HepG2 (cell line): ENCODE measurements around the gene NAV2. TPM values are rescaled to one million over a fixed set of nuclear protein-coding genes. Genes with fewer than 3 reads are reported as not detected.

Source experiments
- ATAC-seq: fragments of 200-7000 bp; cut with Tn5 transposase; 3 replicates; pipeline ENCODE4 v1.9.1; 2020; ENCODE audit warnings: mild to moderate bottlenecking, moderate library complexity
- BruUV-seq: library from RNA; stranded (reverse); fragments of 400-500 nt; replicated peaks from 2 replicates; lab custom pipeline; 2021; lab: Mats Ljungman, UMichigan
- CTCF ChIA-PET: fragments of 300-600 bp; formaldehyde crosslinking; extraction: SDS; loops from one replicate; lab custom pipeline; 2021; ENCODE audit warnings: low total read pairs, inconsistent platforms, low intra/inter-chr PET ratio; lab: Yijun Ruan, JAX
- POLR2A ChIA-PET: fragments of 350-600 bp; sonication (Branson Sonifier 250); formaldehyde crosslinking; loops from one replicate; lab custom pipeline; 2020; ENCODE audit warnings: antibody characterized with exemption, inconsistent platforms; lab: Yijun Ruan, JAX
- DNase-seq: peaks from one replicate; pipeline ENCODE4 v3.0.0-alpha.2; 2015; ENCODE audit warnings: low spot score
- FAIRE-seq: peaks from 3 replicates; lab custom pipeline; 2011; peaks lifted over from hg19 to GRCh38; lab: Jason Lieb, UNC
- H2AFZ ChIP-seq: one replicate; pipeline ENCODE4 v1.6.1; 2011; ENCODE audit warnings: low read length, inconsistent platforms
- H3K27ac ChIP-seq: fragments of 300-600 bp; 3 replicates; pipeline ENCODE4 v1.8.0; 2011; ENCODE audit warnings: mixed run types, mild to moderate bottlenecking, mixed read lengths, low read length, inconsistent platforms; ENCODE audit not compliant: insufficient read depth; ENCODE audit errors: extremely low read length
- H3K27me3 ChIP-seq, 2 experiments: fragments of 200-600 bp in 1 of 2; 2 replicates in 1 of 2; 3 replicates in 1 of 2; pipeline versions ENCODE4 v1.6.0 to v1.8.0; 2011; ENCODE audit warnings: low read length in 2 of 2, mild to moderate bottlenecking in 2 of 2, moderate library complexity in 2 of 2, inconsistent platforms in 1 of 2; ENCODE audit not compliant: insufficient read depth in 2 of 2, control insufficient read depth in 1 of 2
- H3K36me3 ChIP-seq, 2 experiments: fragments of 200-600 bp in 1 of 2; replicated peaks in 1 of 2; 2 replicates in 1 of 2; 3 replicates in 1 of 2; pipeline versions ENCODE4 v1.5.1 to v1.8.0; 2011; ENCODE audit warnings: low read length in 2 of 2, inconsistent platforms in 1 of 2; ENCODE audit not compliant: insufficient read depth in 2 of 2, control insufficient read depth in 1 of 2
- H3K4me1 ChIP-seq: 2 replicates; pipeline ENCODE4 v1.5.1; 2012; ENCODE audit warnings: low read length, inconsistent platforms; ENCODE audit not compliant: insufficient read depth
- H3K4me2 ChIP-seq: 2 replicates; pipeline ENCODE4 v1.6.0; 2011; ENCODE audit warnings: low read depth, low read length, inconsistent platforms
- H3K4me3 ChIP-seq, 3 experiments: fragments of 200-600 bp in 1 of 3; sonication (generic), shearing (Covaris generic) in 1 of 3; replicated peaks in 1 of 3; 2 replicates each; pipeline ENCODE4 v1.5.1; 2011 to 2016; ENCODE audit warnings: low read length in 3 of 3, inconsistent platforms in 2 of 3, low read depth in 2 of 3, mild to moderate bottlenecking in 2 of 3, control low read depth in 1 of 3, mixed read lengths in 1 of 3; ENCODE audit not compliant: insufficient read depth in 1 of 3
- H3K79me2 ChIP-seq: one replicate; pipeline ENCODE4 v1.6.1; 2011; ENCODE audit warnings: low read length, inconsistent platforms; ENCODE audit not compliant: insufficient read depth
- H3K9ac ChIP-seq: 2 replicates; pipeline ENCODE4 v1.6.0; 2011; ENCODE audit warnings: mild to moderate bottlenecking, low read depth, low read length, inconsistent platforms; ENCODE audit not compliant: insufficient read depth
- H3K9me3 ChIP-seq: 2 replicates; pipeline ENCODE4 v1.5.1; 2012; ENCODE audit warnings: mild to moderate bottlenecking, low read length
- H4K20me1 ChIP-seq: 2 replicates; pipeline ENCODE4 v1.6.0; 2011; ENCODE audit warnings: inconsistent platforms, mild to moderate bottlenecking, low read length, moderate library complexity; ENCODE audit not compliant: insufficient read depth
- ETV6 ChIP-seq: sonication (generic); formaldehyde crosslinking; conservative IDR thresholded peaks from 2 replicates; pipeline ENCODE4 v1.4.0; 2020; ENCODE audit warnings: missing genetic modification reagents
- HNF4A ChIP-seq: sonication (generic); formaldehyde crosslinking; IDR thresholded peaks from 2 replicates; pipeline ENCODE4 v1.4.0; 2020; ENCODE audit warnings: missing genetic modification reagents
- HNRNPL ChIP-seq: fragments of 200-400 bp; formaldehyde crosslinking; IDR thresholded peaks from 2 replicates; pipeline ENCODE4 v1.6.1; 2017; ENCODE audit warnings: mild to moderate bottlenecking, low read depth, low read length
- ISX ChIP-seq: sonication (generic); formaldehyde crosslinking; conservative IDR thresholded peaks from 2 replicates; pipeline ENCODE4 v1.5.0; 2020; ENCODE audit warnings: missing genetic modification reagents
- KDM5A ChIP-seq: fragments of 200-600 bp; sonication (generic); IDR thresholded peaks from 2 replicates; pipeline ENCODE4 v1.7.0; 2018; ENCODE audit warnings: antibody characterized with exemption, mild to moderate bottlenecking, low read length, borderline replicate concordance
- TBX3 ChIP-seq: fragments of 450-650 bp; IDR thresholded peaks from 2 replicates; pipeline ENCODE4 v1.6.1; 2017; ENCODE audit warnings: antibody characterized with exemption, mild to moderate bottlenecking, inconsistent platforms, borderline replicate concordance
- TRAFD1 ChIP-seq: sonication (generic); formaldehyde crosslinking; IDR thresholded peaks from 2 replicates; pipeline ENCODE4 v1.5.1; 2020; ENCODE audit warnings: missing genetic modification reagents, mild to moderate bottlenecking, borderline replicate concordance
- ZBTB40 ChIP-seq, 2 experiments: fragments of 450-650 bp in 1 of 2; sonication (generic) in 1 of 2; formaldehyde crosslinking in 1 of 2; IDR thresholded peaks; 2 replicates each; pipeline versions ENCODE4 v1.6.1 to v1.8.0; 2016 to 2022; ENCODE audit warnings: antibody characterized with exemption in 1 of 2, mild to moderate bottlenecking in 1 of 2, missing genetic modification reagents in 1 of 2
- ZEB1 ChIP-seq: IDR thresholded peaks from 2 replicates; pipeline ENCODE4 v1.6.1; 2012; ENCODE audit warnings: mild to moderate bottlenecking, low read depth, inconsistent platforms; ENCODE audit not compliant: insufficient replicate concordance
- ZNF788 ChIP-seq: sonication (generic); formaldehyde crosslinking; IDR thresholded peaks from 2 replicates; pipeline ENCODE4 v1.5.0; 2020; ENCODE audit warnings: mild to moderate bottlenecking, missing genetic modification reagents, borderline replicate concordance
- WGBS: methylation state at CpG from one replicate; pipeline ENCODE4 v1.1.6; 2017; ENCODE audit warnings: low lambda C conversion rate; 5-methylcytosine and 5-hydroxymethylcytosine counted together
- in situ Hi-C: cut with HindIII; loops from 2 replicates; pipeline ENCODE4 v1.10.0; 2017; ENCODE audit warnings: low pct_unique_long_range_greater_than_20kb; ENCODE audit not compliant: extremely low pct_ligation_motif_present
- intact Hi-C: fragments of 100-400 bp; cut with micrococcal nuclease; formaldehyde crosslinking; loops from one replicate; pipeline ENCODE4 v1.10.0; 2022; ENCODE audit not compliant: unreplicated experiment
- polyA plus RNA-seq, 8 experiments: library from polyadenylated mRNA; depleted of rRNA in 3 of 8; stranded (reverse) in 7 of 8; unstranded in 1 of 8; fragments of >200 nt; fragmentation: Illumina TruSeq in 4 of 8; extraction: Trizol in 4 of 8; gene quantifications; 2 replicates each; pipeline versions ENCODE4 v1.2.1 to v1.2.3, GENCODE V29; 2011 to 2016; ENCODE audit warnings: low read depth in 4 of 8, missing spikeins in 1 of 8, mixed read lengths in 1 of 8; ENCODE audit not compliant: insufficient read depth in 1 of 8
- total RNA-seq, 5 experiments: library from RNA; depleted of rRNA; stranded (reverse); fragments of >200 nt; fragmentation: Illumina TruSeq; extraction: Trizol; gene quantifications; 2 replicates each; pipeline ENCODE4 v1.2.3, GENCODE V29; 2016; ENCODE audit warnings: low read depth in 1 of 5

Gene NAV2
- total and polyA plus RNA-seq, 2 of the 13 experiments (the other 11 are each of a cell fraction or from before 2014, with no cell fraction given), result 9.3 to 34.6 TPM

- no peak overlapping the region for H2AFZ ChIP-seq
- intact Hi-C loops (no loop called here), in situ Hi-C loops (no loop called here)
- H4K20me1 ChIP-seq, result no peaks in the 10 kb centered on the region
- no peaks in the 10 kb centered on the region for H3K79me2 ChIP-seq
- peaks cover 19 to 50% of the 10 kb centered on the region in 2 experiments for H3K36me3 ChIP-seq
- no peak overlapping the region for H3K4me3 ChIP-seq
- no peak for DNase-seq
- FAIRE-seq, result no peak
- no peak overlapping the region for H3K4me2 ChIP-seq
- BruUV-seq, result no TSS peak
- H3K9me3 ChIP-seq, result no peaks in the 10 kb centered on the region
- no peak overlapping the region for H3K27ac ChIP-seq
- peaks cover 15% of the 10 kb centered on the region for H3K4me1 ChIP-seq
- ATAC-seq, result no peak
- H3K27me3 ChIP-seq, result no peaks in the 10 kb centered on the region
- TF ChIP-seq ZBTB40 (IDR thresholded peaks at IDR 0.05) (no peak), ZBTB40 (CRISPR knock-in tag; IDR thresholded peaks at IDR 0.05) (no peak), ZNF788 (no peak), HNF4A (CRISPR knock-in tag) (no peak), ISX (CRISPR knock-in tag) (no peak), TRAFD1 (CRISPR knock-in tag) (no peak), KDM5A (no peak), ETV6 (CRISPR knock-in tag) (no peak), HNRNPL (no peak), ZEB1 (no peak), TBX3 (no peak)
- CTCF ChIA-PET, result no interaction called here
- 90% methylated on average over 2 of the region's 2 CpGs for WGBS
- H3K9ac ChIP-seq, result no peak overlapping the region
- POLR2A ChIA-PET, result no interaction called here
Measured at GRCh38 chr11:20067665-20068064, 355.0 kb downstream of the NAV2 start.
